ENCODE measurements around the gene EVPL.

EVPL gene

GRCh38 chr17:76014925-76015261 is 12.2 kb downstream of the EVPL start:
- DNase-seq: no peak

GRCh38 chr17:76014100-76014924 is 12.8 kb downstream of the EVPL start:
- DNase-seq: peak; percentile 65

- no peak for DNase-seq
These were observed 13.7 kb downstream of the EVPL start for GRCh38 chr17:76013377-76013932.

GRCh38 chr17:76011951-76012350 is 15.2 kb downstream of the EVPL start:
- no peak for DNase-seq

GRCh38 chr17:76009969-76010661 is 17.0 kb downstream of the EVPL start:
- DNase-seq: no peak

- DNase-seq: no peak
These were observed 17.7 kb downstream of the EVPL start for GRCh38 chr17:76009447-76009846.

GRCh38 chr17:76008630-76009425 is 18.3 kb downstream of the EVPL start:
- DNase-seq: no peak

- no peak for DNase-seq
These were observed 18.9 kb downstream of the EVPL start for GRCh38 chr17:76008208-76008607.

GRCh38 chr17:76007850-76008165 is 19.3 kb downstream of the EVPL start:
- no peak for DNase-seq

GRCh38 chr17:76007131-76007849 is 19.8 kb downstream of the EVPL start:
- DNase-seq: no peak

GRCh38 chr17:76005263-76006149 is 21.6 kb downstream of the EVPL start:
- peak; percentile 76 for DNase-seq

GRCh38 chr17:76004750-76005262 is 22.3 kb downstream of the EVPL start:
- DNase-seq: no peak

- DNase-seq: no peak
These were observed 23.2 kb downstream of the EVPL start for GRCh38 chr17:76003915-76004314.

- DNase-seq: no peak
These were observed 25.0 kb downstream of the EVPL start for GRCh38 chr17:76002100-76002499.

GRCh38 chr17:76000755-76001521 is 26.2 kb downstream of the EVPL start, which contains the start of gene CDK3:
TSS of gene CDK3 (plus strand) at chr17:76000855. CDS start at chr17:76001426, 571 bp downstream.
- DNase-seq: no peak

GRCh38 chr17:76000016-76000754 is 26.9 kb downstream of the EVPL start:
- peak; percentile 51 for DNase-seq

- DNase-seq: peak; percentile 12
These were observed 28.7 kb downstream of the EVPL start for GRCh38 chr17:75998327-75998795.

GRCh38 chr17:75996665-75997590 is 30.2 kb downstream of the EVPL start:
- DNase-seq: peak; percentile 94
